Left lung (tissue), 10 donors: ENCODE results near the gene VRK3. TPM values are rescaled to one million over a fixed set of nuclear protein-coding genes. Genes with fewer than 3 reads are reported as not detected.

Experiments used
- ATAC-seq: fragments of 200-7000 bp; cut with Tn5 transposase; one replicate; pipeline ENCODE4 v1.9.1; 2020; ENCODE audit warnings: moderate library complexity
- DNase-seq, 4 donors: peaks; one replicate each; pipeline ENCODE4 v3.0.0-alpha.2; 2013 to 2020
- H3K27ac ChIP-seq, 2 donors: fragments of 200-600 bp; sonication (generic) in 1 of 2; one replicate each; pipeline versions ENCODE4 v1.5.0 to v1.8.0; 2020 to 2021
- H3K27me3 ChIP-seq, 2 donors: fragments of 200-600 bp; sonication (generic) in 1 of 2; one replicate each; pipeline versions ENCODE4 v1.5.0 to v1.8.0; 2020 to 2021
- H3K36me3 ChIP-seq, 2 donors: fragments of 200-600 bp; sonication (generic) in 1 of 2; one replicate each; pipeline versions ENCODE4 v1.5.0 to v1.8.0; 2020 to 2021
- H3K4me1 ChIP-seq, 2 donors: fragments of 200-600 bp; one replicate each; pipeline ENCODE4 v1.8.0; 2021
- H3K4me3 ChIP-seq, 2 donors: fragments of 200-600 bp; sonication (generic) in 1 of 2; one replicate each; pipeline versions ENCODE4 v1.5.0 to v1.8.0; 2020 to 2021; ENCODE audit warnings: mild to moderate bottlenecking in 1 of 2
- H3K9me3 ChIP-seq, 2 donors: fragments of 200-600 bp; sonication (generic) in 1 of 2; one replicate each; pipeline versions ENCODE4 v1.5.0 to v1.8.0; 2020 to 2021
- intact Hi-C, 2 donors: fragments of 100-400 bp; cut with DNase I; formaldehyde crosslinking; loops; one replicate each; pipeline versions ENCODE4 v1.11.2 to v1.14.2; 2022
- polyA plus RNA-seq, 6 donors: library from polyadenylated mRNA; unstranded; fragments of 120-200 nt; gene quantifications; one replicate each; pipeline ENCODE4 v1.2.1, GENCODE V29; 2013; ENCODE audit not compliant: insufficient read length in 6 of 6
- total RNA-seq, 2 donors: library from RNA; stranded (reverse); fragmentation: NEBNext Ultra II Directional; extraction: Animal tissue kit (Norgen Biotek cat#: 25700); gene quantifications; one replicate each; pipeline ENCODE4 v1.2.1, GENCODE V29; 2021
- TF ChIP-seq, protein P1 (sequence below), 2 donors: fragments of 200-600 bp; sonication (generic) in 1 of 2; IDR thresholded peaks; one replicate each; pipeline versions ENCODE4 v1.5.0 to v1.8.0; 2021; ENCODE audit warnings: antibody characterized with exemption in 2 of 2
- donor health status: DM: no; HTN: yes; CAD: no.
- donor health status: DM: no; HTN: no; CAD: no.

The VRK3 gene
- total and polyA plus RNA-seq, 8 donors: 37.5 to 43.4 (median 39.4) TPM

DNA sequence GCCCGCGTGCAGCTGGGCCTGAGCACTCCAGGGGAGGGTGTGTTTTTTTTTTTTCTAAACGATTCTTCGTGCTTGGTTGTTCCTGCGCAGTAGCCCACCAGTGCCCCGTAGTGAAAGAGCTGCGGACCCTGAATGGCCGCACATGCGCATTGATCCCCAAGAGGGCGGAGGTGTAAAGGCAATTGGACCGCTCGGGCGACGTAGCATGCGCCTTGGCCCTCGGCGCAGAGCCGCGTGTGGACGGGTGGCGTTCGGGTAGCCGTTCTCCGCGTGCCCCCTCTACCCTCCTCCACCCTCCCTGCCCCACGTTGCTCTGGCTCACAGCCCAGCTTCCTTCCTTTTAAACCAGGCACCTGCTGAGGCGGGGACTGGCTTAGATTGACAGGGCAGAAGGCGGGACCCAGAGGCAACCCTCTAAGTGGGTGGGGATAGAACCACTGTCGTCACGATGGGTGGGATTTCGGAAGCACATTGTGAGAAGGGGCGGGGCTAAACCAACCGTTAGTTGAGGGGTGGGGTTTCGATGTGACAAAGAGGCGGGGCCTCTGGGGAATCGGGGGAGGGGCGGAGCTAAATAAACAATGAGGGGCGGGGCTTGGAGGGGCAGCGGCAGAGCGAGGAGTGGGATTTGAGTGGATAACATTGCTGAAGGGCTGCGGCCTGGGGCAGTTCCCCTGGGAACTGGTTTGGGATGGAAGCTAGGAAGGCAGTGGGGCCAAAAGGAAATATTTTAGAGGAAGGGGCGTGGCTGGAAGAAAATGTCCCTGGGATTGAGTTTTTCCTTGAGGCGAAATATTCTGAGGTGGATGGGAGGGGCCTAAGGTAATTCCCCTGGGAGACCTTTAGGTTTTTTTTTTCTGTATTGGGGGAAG is 95.3 kb downstream of the VRK3 start:
- intact Hi-C loops: loop anchor here in 1 of 2 donors (10.0 kb wide), 1 partner anchor 55 kb away; no protein-coding TSS in a partner anchor
- ATAC-seq (peak; percentile 91), DNase-seq (peak; percentile 92 to 94 (median 92))
- peaks cover 0 to 47% of the 10 kb centered on the region in 2 donors for H3K36me3 ChIP-seq
- H3K9me3 ChIP-seq: no peaks in the 10 kb centered on the region
- H3K27ac ChIP-seq: peak overlapping the region; percentile 93 to 95
- H3K4me1 ChIP-seq: peaks cover 0 to 49% of the 10 kb centered on the region in 2 donors
- no peaks in the 10 kb centered on the region for H3K27me3 ChIP-seq
- peak overlapping the region; percentile 99 for H3K4me3 ChIP-seq
- TF ChIP-seq, protein P1, sequence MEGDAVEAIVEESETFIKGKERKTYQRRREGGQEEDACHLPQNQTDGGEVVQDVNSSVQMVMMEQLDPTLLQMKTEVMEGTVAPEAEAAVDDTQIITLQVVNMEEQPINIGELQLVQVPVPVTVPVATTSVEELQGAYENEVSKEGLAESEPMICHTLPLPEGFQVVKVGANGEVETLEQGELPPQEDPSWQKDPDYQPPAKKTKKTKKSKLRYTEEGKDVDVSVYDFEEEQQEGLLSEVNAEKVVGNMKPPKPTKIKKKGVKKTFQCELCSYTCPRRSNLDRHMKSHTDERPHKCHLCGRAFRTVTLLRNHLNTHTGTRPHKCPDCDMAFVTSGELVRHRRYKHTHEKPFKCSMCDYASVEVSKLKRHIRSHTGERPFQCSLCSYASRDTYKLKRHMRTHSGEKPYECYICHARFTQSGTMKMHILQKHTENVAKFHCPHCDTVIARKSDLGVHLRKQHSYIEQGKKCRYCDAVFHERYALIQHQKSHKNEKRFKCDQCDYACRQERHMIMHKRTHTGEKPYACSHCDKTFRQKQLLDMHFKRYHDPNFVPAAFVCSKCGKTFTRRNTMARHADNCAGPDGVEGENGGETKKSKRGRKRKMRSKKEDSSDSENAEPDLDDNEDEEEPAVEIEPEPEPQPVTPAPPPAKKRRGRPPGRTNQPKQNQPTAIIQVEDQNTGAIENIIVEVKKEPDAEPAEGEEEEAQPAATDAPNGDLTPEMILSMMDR (IDR thresholded peaks at IDR 0.05): no peak

DNA sequence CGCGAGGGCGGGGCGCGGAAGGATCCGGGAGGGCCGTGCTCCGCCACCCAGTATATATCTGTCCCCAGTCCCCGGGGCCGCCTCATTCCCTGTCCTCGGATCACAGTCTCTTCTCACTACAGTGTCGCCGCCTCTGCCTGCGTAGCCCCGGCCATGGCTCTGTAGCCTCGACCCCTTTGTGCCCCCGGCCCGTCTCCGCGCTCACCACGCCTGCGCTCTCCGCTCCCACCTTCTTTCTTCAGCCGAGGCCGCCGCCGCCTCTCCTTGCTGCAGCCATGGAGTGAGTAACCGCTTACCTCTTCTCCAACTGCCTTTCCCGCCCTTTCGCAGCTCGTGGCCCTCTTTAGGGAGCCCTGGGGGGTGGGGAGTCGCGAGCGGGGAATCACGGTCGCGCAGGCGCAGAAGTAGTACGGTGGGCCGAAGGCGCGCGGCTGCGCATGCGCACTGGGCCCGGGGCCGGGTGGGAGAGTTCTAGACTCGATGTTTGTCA is 96.0 kb downstream of the VRK3 start, which contains the start of the genes ATF5 and NUP62:
ATF5 (plus strand) TSS at position 85 of the 490 bp plus-strand sequence. CDS start 1,646 bp downstream, outside the sequence.
NUP62 (minus strand) TSS at position 384 of the 490 bp plus-strand sequence. CDS start 19,697 bp downstream, outside the sequence.
- H3K4me3 ChIP-seq: peak within 1 kb of the TSS; percentile 99
- intact Hi-C loops: no loop called here
- H3K9me3 ChIP-seq: no peaks in the 10 kb centered on the region
- H3K36me3 ChIP-seq: peaks cover 0 to 54% of the 10 kb centered on the region in 2 donors
- TF ChIP-seq, protein P1 (IDR thresholded peaks at IDR 0.05): no peak
- H3K27ac ChIP-seq: peak within 1 kb of the TSS; percentile 93 to 95
- DNase-seq (peak in 3 of 4 donors; percentile 90 to 96 (median 95)), ATAC-seq (peak; percentile 76)
- H3K27me3 ChIP-seq: no peaks in the 10 kb centered on the region
- H3K4me1 ChIP-seq: peaks cover 0 to 56% of the 10 kb centered on the region in 2 donors

DNA sequence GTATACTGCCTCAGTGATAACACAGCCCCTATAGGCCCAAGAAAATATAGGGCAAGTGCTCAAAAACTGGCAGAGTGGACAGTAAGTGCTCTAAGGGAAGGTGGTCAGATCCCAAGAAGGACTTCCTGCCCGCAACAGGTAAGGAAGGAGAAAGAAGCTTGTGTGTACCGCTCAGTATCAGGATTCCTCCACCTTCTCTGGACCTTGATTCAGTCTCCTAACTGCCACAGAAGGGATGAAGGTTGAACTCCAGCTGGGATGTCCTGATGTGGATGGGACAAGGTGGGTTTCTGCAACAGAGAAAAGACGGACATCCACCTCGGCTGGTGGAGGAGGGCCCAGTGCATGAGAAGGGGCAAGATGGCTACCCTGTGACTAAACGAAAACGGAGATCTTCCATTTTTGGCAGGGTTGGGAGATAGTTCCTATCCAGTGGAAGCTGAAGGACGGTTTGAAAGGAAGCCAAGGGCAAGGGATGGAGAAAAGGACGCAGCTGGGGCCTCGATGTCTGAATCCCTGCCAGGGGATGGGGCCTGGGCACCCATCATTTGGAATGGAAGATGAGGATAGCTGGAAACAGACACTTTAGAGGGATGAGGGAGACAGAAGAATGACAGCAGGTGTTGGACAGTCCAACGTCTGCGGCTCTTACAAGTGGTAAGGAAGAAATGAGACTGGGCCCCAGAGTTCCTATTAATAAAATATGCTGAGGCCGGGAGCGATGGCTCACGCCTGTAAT is 97.5 kb downstream of the VRK3 start:
- DNase-seq (peak in 1 of 4 donors; percentile 10), ATAC-seq (no peak)
- intact Hi-C loops: no loop called here

DNA sequence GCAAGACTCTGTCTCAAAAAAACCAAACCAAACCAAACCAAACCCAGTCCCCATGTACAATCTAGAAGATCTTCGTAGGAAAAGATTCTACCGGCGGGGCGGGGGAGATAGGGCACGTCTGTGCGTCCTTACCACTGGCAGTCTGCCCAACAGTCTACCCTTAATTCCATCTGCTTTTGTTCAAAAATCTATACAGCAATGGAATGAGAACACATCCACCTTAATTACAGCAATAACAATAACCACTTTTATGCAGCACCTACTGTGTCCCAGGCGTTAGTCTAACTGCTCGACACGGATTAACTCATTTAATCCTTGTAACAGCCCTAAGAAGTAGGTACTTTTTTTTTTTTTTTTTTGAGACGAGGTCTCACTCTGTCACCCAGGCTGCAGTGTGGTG is 98.7 kb downstream of the VRK3 start:
- no peaks in the 10 kb centered on the region for H3K27me3 ChIP-seq
- DNase-seq: peak in 1 of 4 donors; percentile 13
- TF ChIP-seq, protein P1 (IDR thresholded peaks at IDR 0.05): no peak
- no peak overlapping the region for H3K4me3 ChIP-seq
- intact Hi-C loops: no loop called here
- ATAC-seq: no peak
- H3K27ac ChIP-seq: no peak overlapping the region
- peaks cover 0 to 78% of the 10 kb centered on the region in 2 donors for H3K4me1 ChIP-seq
- peaks cover 0 to 69% of the 10 kb centered on the region in 2 donors for H3K36me3 ChIP-seq
- no peaks in the 10 kb centered on the region for H3K9me3 ChIP-seq

More for the DNA sequence above, 97.5 kb downstream of the VRK3 start:
- H3K4me1 ChIP-seq: peaks cover 0 to 70% of the 10 kb centered on the region in 2 donors
- peak overlapping the region; percentile 93 to 95 for H3K27ac ChIP-seq
- H3K36me3 ChIP-seq: peaks cover 0 to 63% of the 10 kb centered on the region in 2 donors
- peak overlapping the region in 1 of 2 donors; percentile 99 for H3K4me3 ChIP-seq
- H3K27me3 ChIP-seq: no peaks in the 10 kb centered on the region
- TF ChIP-seq, protein P1 (IDR thresholded peaks at IDR 0.05): no peak
- no peaks in the 10 kb centered on the region for H3K9me3 ChIP-seq

Other genes starting within 250 kb of the VRK3 start
- gene FUZ, start 212.1 kb downstream of the VRK3 start, total RNA-seq: 10 to 100 TPM; 15.3 to 19.5 TPM
- 10 to 100 TPM; 23.2 to 31.7 (median 26.6) TPM for gene FUZ, start 212.1 kb downstream of the VRK3 start, polyA plus RNA-seq
- 10 to 100 TPM; 52.1 to 57.1 TPM for gene MED25, start 207.1 kb downstream of the VRK3 start, total RNA-seq
- gene MED25, start 207.1 kb downstream of the VRK3 start, polyA plus RNA-seq: 10 to 100 TPM; 55.1 to 67.4 (median 58.2) TPM
- 100 to 1,000 TPM in 1 of 2 donors, 10 to 100 TPM in 1; 96.0 to 133 TPM for gene PTOV1, start 174.2 kb downstream of the VRK3 start, total RNA-seq
- 100 to 1,000 TPM; 268 to 320 (median 279) TPM for gene PTOV1, start 174.2 kb downstream of the VRK3 start, polyA plus RNA-seq
- gene PNKP, start 157.8 kb downstream of the VRK3 start, total RNA-seq: 10 to 100 TPM; 63.0 to 89.5 TPM
- 10 to 100 TPM; 56.8 to 78.6 (median 66.3) TPM for gene PNKP, start 157.8 kb downstream of the VRK3 start, polyA plus RNA-seq
- gene AKT1S1, start 148.0 kb downstream of the VRK3 start, total RNA-seq: 10 to 100 TPM; 33.8 to 39.3 TPM
- 10 to 100 TPM; 24.7 to 42.9 (median 31.8) TPM for gene AKT1S1, start 148.0 kb downstream of the VRK3 start, polyA plus RNA-seq
- 10 to 100 TPM; 35.2 to 43.3 TPM for gene TBC1D17, start 147.7 kb downstream of the VRK3 start, total RNA-seq
- gene TBC1D17, start 147.7 kb downstream of the VRK3 start, polyA plus RNA-seq: 10 to 100 TPM; 40.8 to 47.2 (median 46.3) TPM
- 1 to 10 TPM; 2.4 to 6.5 TPM for gene IL4I1, start 128.5 kb downstream of the VRK3 start, total RNA-seq
- 1 to 10 TPM; 1.1 to 2.3 (median 1.7) TPM for gene IL4I1, start 128.5 kb downstream of the VRK3 start, polyA plus RNA-seq
- gene ATF5, start 96.2 kb downstream of the VRK3 start, total RNA-seq: 10 to 100 TPM; 17.4 to 25.0 TPM
- 10 to 100 TPM; 19.5 to 29.6 (median 26.6) TPM for gene ATF5, start 96.2 kb downstream of the VRK3 start, polyA plus RNA-seq
- gene NUP62, start 95.9 kb downstream of the VRK3 start, total RNA-seq: 10 to 100 TPM; 39.2 to 61.8 TPM
- 10 to 100 TPM; 55.8 to 66.2 (median 61.1) TPM for gene NUP62, start 95.9 kb downstream of the VRK3 start, polyA plus RNA-seq
- 1 to 10 TPM; 1.3 to 4.9 TPM for gene SIGLEC11, start 64.2 kb downstream of the VRK3 start, total RNA-seq
- 1 to 10 TPM in 1 of 6 donors, under 1 TPM in 5; 0.34 to 1.5 (median 0.57) TPM for gene SIGLEC11, start 64.2 kb downstream of the VRK3 start, polyA plus RNA-seq
- 1 to 10 TPM; 5.1 to 9.3 TPM for gene ZNF473, start 633 bp upstream of the VRK3 start, total RNA-seq
- 10 to 100 TPM; 11.7 to 15.4 (median 14.9) TPM for gene ZNF473, start 633 bp upstream of the VRK3 start, polyA plus RNA-seq
- gene IZUMO2, start 137.9 kb upstream of the VRK3 start, total RNA-seq: not detected
- 1 to 10 TPM in 5 of 6 donors, under 1 TPM in 1; 0.82 to 1.8 (median 1.1) TPM for gene IZUMO2, start 137.9 kb upstream of the VRK3 start, polyA plus RNA-seq
- 100 to 1,000 TPM; 101 to 195 TPM for gene MYH14, start 178.2 kb upstream of the VRK3 start, total RNA-seq
- 10 to 100 TPM; 46.0 to 69.2 (median 47.4) TPM for gene MYH14, start 178.2 kb upstream of the VRK3 start, polyA plus RNA-seq